ENCODE results near the gene CFDP1. TPM values are rescaled to one million over a fixed set of nuclear protein-coding genes. Genes with fewer than 3 reads are reported as not detected.

Gene CFDP1
- total RNA-seq, 2 experiments from 2014 or later, result 42.4 to 43.7 TPM

GRCh38 chr16:75376475-75377161 lies 56.7 kb downstream of the CFDP1 start:
- peaks cover 35% of the 10 kb centered on the region for H3K4me1 Mint-ChIP-seq
- H3K27me3 Mint-ChIP-seq, result peaks cover 37% of the 10 kb centered on the region
- no peak for DNase-seq
- peaks cover 55% of the 10 kb centered on the region for H3K36me3 Mint-ChIP-seq (ENCODE audit: low read depth)
- ChIA-PET CTCF (interaction anchor here (2.4 kb wide), 1 partner anchor 18 kb away, joined by 8 read pairs; no protein-coding TSS in a partner anchor), POLR2A (no interaction called here)
- H3K4me3 Mint-ChIP-seq, result no peak overlapping the region
- H3K27ac Mint-ChIP-seq, result no peak overlapping the region
- H3K9me3 Mint-ChIP-seq, result no peaks in the 10 kb centered on the region

- peaks cover 27% of the 10 kb centered on the region for H3K27me3 Mint-ChIP-seq
- no peak for DNase-seq
- peaks cover 42% of the 10 kb centered on the region for H3K36me3 Mint-ChIP-seq (ENCODE audit: low read depth)
- H3K4me3 Mint-ChIP-seq, result no peak overlapping the region
- peaks cover 14% of the 10 kb centered on the region for H3K4me1 Mint-ChIP-seq
- no peak overlapping the region for H3K27ac Mint-ChIP-seq
- ChIA-PET POLR2A (no interaction called here), CTCF (no interaction called here)
- H3K9me3 Mint-ChIP-seq, result no peaks in the 10 kb centered on the region
Measured at GRCh38 chr16:75374388-75374787, 58.9 kb downstream of the CFDP1 start.

GRCh38 chr16:75372236-75372856 lies 61.0 kb downstream of the CFDP1 start:
- Mint-ChIP-seq H3K36me3 (ENCODE audit: low read depth) (peaks cover 21% of the 10 kb centered on the region), H3K9me3 (no peaks in the 10 kb centered on the region), H3K27ac (no peak overlapping the region), H3K27me3 (peaks cover 8% of the 10 kb centered on the region), H3K4me1 (no peaks in the 10 kb centered on the region), H3K4me3 (no peak overlapping the region)
- DNase-seq, result no peak
- ChIA-PET POLR2A (no interaction called here), CTCF (no interaction called here)

GRCh38 chr16:75371171-75371570 lies 62.1 kb downstream of the CFDP1 start:
- no peak for DNase-seq
- ChIA-PET CTCF (interaction anchor here (1.0 kb wide), 1 partner anchor 14 kb away, joined by 5 read pairs; no protein-coding TSS in a partner anchor), POLR2A (no interaction called here)
- Mint-ChIP-seq H3K4me3 (no peak overlapping the region), H3K9me3 (no peaks in the 10 kb centered on the region), H3K4me1 (no peaks in the 10 kb centered on the region), H3K36me3 (ENCODE audit: low read depth) (peaks cover 15% of the 10 kb centered on the region), H3K27ac (no peak overlapping the region), H3K27me3 (no peaks in the 10 kb centered on the region)

- Mint-ChIP-seq H3K9me3 (no peaks in the 10 kb centered on the region), H3K27ac (no peak overlapping the region), H3K4me3 (no peak overlapping the region), H3K4me1 (no peaks in the 10 kb centered on the region), H3K27me3 (no peaks in the 10 kb centered on the region), H3K36me3 (ENCODE audit: low read depth) (peaks cover 11% of the 10 kb centered on the region)
- ChIA-PET CTCF (interaction anchor here (0.8 kb wide), 1 partner anchor 45 kb away, joined by 3 read pairs; no protein-coding TSS in a partner anchor), POLR2A (no interaction called here)
- no peak for DNase-seq
Measured at GRCh38 chr16:75364286-75364791, 69.0 kb downstream of the CFDP1 start.

- H3K36me3 Mint-ChIP-seq (ENCODE audit: low read depth), result peaks cover 11% of the 10 kb centered on the region
- no peaks in the 10 kb centered on the region for H3K4me1 Mint-ChIP-seq
- H3K9me3 Mint-ChIP-seq, result no peaks in the 10 kb centered on the region
- no peak for DNase-seq
- no peaks in the 10 kb centered on the region for H3K27me3 Mint-ChIP-seq
- H3K27ac Mint-ChIP-seq, result no peak overlapping the region
- POLR2A ChIA-PET, result no interaction called here
- no peak overlapping the region for H3K4me3 Mint-ChIP-seq
- CTCF ChIA-PET, result no interaction called here
Measured at GRCh38 chr16:75362846-75363245, 70.5 kb downstream of the CFDP1 start.

- H3K36me3 Mint-ChIP-seq (ENCODE audit: low read depth), result peaks cover 11% of the 10 kb centered on the region
- no peaks in the 10 kb centered on the region for H3K4me1 Mint-ChIP-seq
- no peak overlapping the region for H3K4me3 Mint-ChIP-seq
- H3K27ac Mint-ChIP-seq, result no peak overlapping the region
- no peaks in the 10 kb centered on the region for H3K27me3 Mint-ChIP-seq
- ChIA-PET POLR2A (no interaction called here), CTCF (interaction anchor here (0.5 kb wide), 1 partner anchor 751 kb away, joined by 4 read pairs; no protein-coding TSS in a partner anchor)
- DNase-seq, result no peak
- no peaks in the 10 kb centered on the region for H3K9me3 Mint-ChIP-seq
Measured at GRCh38 chr16:75361936-75362335, 71.4 kb downstream of the CFDP1 start.

- peaks cover 4% of the 10 kb centered on the region for H3K36me3 Mint-ChIP-seq (ENCODE audit: low read depth)
- no peak overlapping the region for H3K27ac Mint-ChIP-seq
- POLR2A ChIA-PET, result no interaction called here
- H3K4me1 Mint-ChIP-seq, result no peaks in the 10 kb centered on the region
- no peaks in the 10 kb centered on the region for H3K27me3 Mint-ChIP-seq
- H3K4me3 Mint-ChIP-seq, result no peak overlapping the region
- no peak for DNase-seq
- CTCF ChIA-PET, result interaction anchor here (0.9 kb wide), 1 partner anchor 24 kb away, joined by 4 read pairs; no protein-coding TSS in a partner anchor
- no peaks in the 10 kb centered on the region for H3K9me3 Mint-ChIP-seq
Measured at GRCh38 chr16:75354170-75354569, 79.1 kb downstream of the CFDP1 start.

- DNase-seq, result no peak
- H3K36me3 Mint-ChIP-seq (ENCODE audit: low read depth), result peaks cover 6% of the 10 kb centered on the region
- POLR2A ChIA-PET, result no interaction called here
Measured at GRCh38 chr16:75351183-75351582, 82.1 kb downstream of the CFDP1 start.

GRCh38 chr16:75345711-75346110 lies 87.6 kb downstream of the CFDP1 start:
- Mint-ChIP-seq H3K27ac (no peak overlapping the region), H3K4me3 (no peak overlapping the region), H3K9me3 (no peaks in the 10 kb centered on the region), H3K27me3 (no peaks in the 10 kb centered on the region), H3K4me1 (peaks cover 2% of the 10 kb centered on the region), H3K36me3 (ENCODE audit: low read depth) (peaks cover 10% of the 10 kb centered on the region)
- ChIA-PET POLR2A (no interaction called here), CTCF (no interaction called here)
- DNase-seq, result no peak

More at GRCh38 chr16:75351183-75351582, 82.1 kb downstream of the CFDP1 start:
- CTCF ChIA-PET, result no interaction called here
- Mint-ChIP-seq H3K27me3 (no peaks in the 10 kb centered on the region), H3K4me3 (no peak overlapping the region), H3K4me1 (no peaks in the 10 kb centered on the region), H3K9me3 (no peaks in the 10 kb centered on the region), H3K27ac (no peak overlapping the region)

- Mint-ChIP-seq H3K36me3 (ENCODE audit: low read depth) (peaks cover 10% of the 10 kb centered on the region), H3K27ac (no peak overlapping the region), H3K9me3 (no peaks in the 10 kb centered on the region), H3K27me3 (no peaks in the 10 kb centered on the region), H3K4me3 (no peak overlapping the region), H3K4me1 (peaks cover 2% of the 10 kb centered on the region)
- CTCF ChIA-PET, result no interaction called here
- POLR2A ChIA-PET, result interaction anchor here (0.6 kb wide), 1 partner anchor 248 kb away, joined by 3 read pairs; no protein-coding TSS in a partner anchor
- DNase-seq, result no peak
Measured at GRCh38 chr16:75343941-75344340, 89.4 kb downstream of the CFDP1 start.

- peaks cover 10% of the 10 kb centered on the region for H3K36me3 Mint-ChIP-seq (ENCODE audit: low read depth)
- DNase-seq, result no peak
- H3K9me3 Mint-ChIP-seq, result no peaks in the 10 kb centered on the region
- peaks cover 2% of the 10 kb centered on the region for H3K4me1 Mint-ChIP-seq
- H3K27me3 Mint-ChIP-seq, result no peaks in the 10 kb centered on the region
- POLR2A ChIA-PET, result no interaction called here
- CTCF ChIA-PET, result no interaction called here
- no peak overlapping the region for H3K27ac Mint-ChIP-seq
- no peak overlapping the region for H3K4me3 Mint-ChIP-seq
Measured at GRCh38 chr16:75343286-75343685, 90.0 kb downstream of the CFDP1 start.

- no peaks in the 10 kb centered on the region for H3K9me3 Mint-ChIP-seq
- H3K27ac Mint-ChIP-seq, result no peak overlapping the region
- CTCF ChIA-PET, result no interaction called here
- POLR2A ChIA-PET, result no interaction called here
- peaks cover 2% of the 10 kb centered on the region for H3K4me1 Mint-ChIP-seq
- no peak for DNase-seq
- no peaks in the 10 kb centered on the region for H3K27me3 Mint-ChIP-seq
- H3K4me3 Mint-ChIP-seq, result no peak overlapping the region
- H3K36me3 Mint-ChIP-seq (ENCODE audit: low read depth), result peaks cover 8% of the 10 kb centered on the region
Measured at GRCh38 chr16:75342308-75342811, 90.9 kb downstream of the CFDP1 start.
